GM18526 (cell line): Measurements from ENCODE around the gene RUFY4.

Source experiments
- POLR2A ChIP-seq: IDR thresholded peaks from 3 replicates; pipeline ENCODE4 v1.6.1; 2011; ENCODE audit not compliant: insufficient read length; ENCODE audit errors: extremely low read depth

The RUFY4 gene

GRCh38 chr2:218041302-218042168 lies 27.5 kb upstream of the RUFY4 start:
- no peak for TF ChIP-seq POLR2A

GRCh38 chr2:218043100-218043499 lies 26.0 kb upstream of the RUFY4 start:
- TF ChIP-seq POLR2A: no peak

- no peak for TF ChIP-seq POLR2A
These were observed 25.3 kb upstream of the RUFY4 start for GRCh38 chr2:218043701-218044109.

DNA sequence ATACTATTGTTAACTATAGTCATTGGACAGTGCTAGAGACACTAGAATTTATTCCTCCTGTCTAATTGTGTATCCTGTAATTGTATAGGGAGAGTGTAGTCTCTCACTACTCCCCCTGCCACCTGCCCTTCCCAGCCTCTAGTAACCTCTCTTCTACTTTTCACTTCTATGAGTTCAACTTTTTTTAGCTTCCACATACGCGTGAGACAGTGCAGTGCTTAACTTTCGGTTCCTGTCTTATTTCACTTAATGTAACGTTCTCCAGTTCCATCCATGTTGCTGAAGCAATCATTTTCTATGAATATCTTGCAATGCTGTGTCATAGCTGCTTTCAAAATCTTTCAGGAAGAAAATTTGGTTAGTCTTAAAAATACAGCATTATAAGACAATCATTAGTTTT lies 22.8 kb upstream of the RUFY4 start:
- TF ChIP-seq POLR2A: no peak

DNA sequence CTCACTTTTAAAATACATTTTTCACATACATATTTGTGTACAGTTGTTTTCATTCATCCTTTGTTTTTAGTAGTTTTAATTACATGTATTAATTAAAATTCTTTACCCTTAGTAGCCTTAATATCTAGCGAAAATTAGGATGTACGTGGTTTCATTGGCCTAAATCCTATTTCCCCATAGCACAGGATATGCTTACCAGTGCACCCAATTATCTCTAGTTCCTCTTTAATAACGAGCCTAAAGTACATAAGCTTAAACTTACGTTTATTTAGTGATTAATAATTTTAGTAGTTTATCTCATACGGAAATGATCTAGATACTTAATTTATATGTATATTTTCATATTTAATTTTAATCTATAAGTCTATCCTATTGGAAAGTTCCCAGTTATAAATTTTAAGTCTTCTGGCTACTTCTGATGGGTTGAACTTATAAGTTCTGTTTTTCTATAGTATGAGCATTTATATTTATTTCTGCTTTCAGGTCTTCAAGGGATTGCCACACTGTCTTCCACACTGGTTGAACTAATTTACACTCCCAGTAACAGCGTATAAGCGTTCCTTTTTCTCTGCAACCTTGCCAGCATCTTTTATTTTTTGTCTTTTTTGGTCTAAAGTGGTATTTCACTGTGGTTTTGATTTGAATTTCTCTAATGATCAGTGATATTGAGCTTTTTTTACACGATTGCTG lies 21.4 kb upstream of the RUFY4 start:
- no peak for TF ChIP-seq POLR2A

DNA sequence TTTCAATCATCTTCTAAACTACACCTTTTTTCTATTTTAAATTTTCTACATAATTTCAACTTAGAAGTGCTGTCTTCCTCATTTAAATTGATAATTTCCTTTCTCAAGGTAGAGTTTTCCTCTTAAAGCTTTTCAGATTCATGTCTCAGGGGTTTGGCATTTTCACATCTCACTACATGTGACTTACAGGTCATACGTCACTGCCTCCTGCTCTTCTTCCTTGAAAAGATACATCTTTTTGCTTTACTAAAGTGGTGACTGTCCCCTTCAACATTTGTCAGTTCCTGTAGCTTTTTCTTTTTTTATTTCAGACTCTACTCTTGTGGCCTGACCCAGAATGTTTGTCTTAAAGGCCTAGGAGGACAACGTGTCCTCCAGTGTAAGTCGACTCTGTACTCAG lies 17.1 kb upstream of the RUFY4 start:
- no peak for TF ChIP-seq POLR2A

DNA sequence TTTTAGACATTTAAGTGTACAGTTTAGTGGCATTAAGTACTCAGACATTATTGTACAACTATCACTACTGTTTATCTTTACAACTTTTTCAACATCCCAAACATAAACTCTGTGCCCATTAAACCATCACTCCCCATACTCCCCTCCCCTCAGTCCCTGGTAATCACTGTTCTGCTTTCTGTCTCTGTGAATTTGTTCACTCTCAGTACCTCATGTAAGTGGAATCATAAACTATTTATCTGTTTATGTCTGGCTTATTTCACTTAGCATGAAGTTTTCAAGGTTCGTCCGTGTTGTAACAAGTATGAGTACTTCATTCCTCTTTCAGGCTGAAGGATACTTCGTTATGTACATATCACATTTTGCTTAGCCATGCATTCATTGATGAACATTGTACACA lies 9.8 kb upstream of the RUFY4 start:
- no peak for TF ChIP-seq POLR2A

DNA sequence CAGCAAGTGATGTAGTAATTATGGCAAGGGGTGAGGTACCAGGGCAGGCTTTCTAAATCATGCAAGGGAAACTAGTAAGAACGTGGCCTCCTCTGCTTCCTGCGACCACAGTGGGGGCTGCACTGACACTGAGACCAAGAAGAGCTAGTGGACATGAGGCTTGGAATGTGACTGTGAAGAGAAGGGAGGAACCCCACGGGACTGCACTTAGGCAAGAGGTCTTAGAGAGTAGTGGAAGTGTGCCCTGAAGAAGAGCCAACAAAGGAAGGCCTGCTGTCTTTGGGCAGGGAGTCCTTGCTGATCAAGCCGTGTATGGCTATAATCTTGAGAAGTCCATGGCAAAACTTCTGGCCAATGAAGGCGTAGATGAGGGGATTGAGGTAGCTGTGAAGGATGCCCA lies 8.9 kb upstream of the RUFY4 start:
- TF ChIP-seq POLR2A: no peak

GRCh38 chr2:218060950-218061660 lies 7.9 kb upstream of the RUFY4 start:
- no peak for TF ChIP-seq POLR2A

- TF ChIP-seq POLR2A: no peak
These were observed 5.6 kb upstream of the RUFY4 start for GRCh38 chr2:218063486-218063885.

DNA sequence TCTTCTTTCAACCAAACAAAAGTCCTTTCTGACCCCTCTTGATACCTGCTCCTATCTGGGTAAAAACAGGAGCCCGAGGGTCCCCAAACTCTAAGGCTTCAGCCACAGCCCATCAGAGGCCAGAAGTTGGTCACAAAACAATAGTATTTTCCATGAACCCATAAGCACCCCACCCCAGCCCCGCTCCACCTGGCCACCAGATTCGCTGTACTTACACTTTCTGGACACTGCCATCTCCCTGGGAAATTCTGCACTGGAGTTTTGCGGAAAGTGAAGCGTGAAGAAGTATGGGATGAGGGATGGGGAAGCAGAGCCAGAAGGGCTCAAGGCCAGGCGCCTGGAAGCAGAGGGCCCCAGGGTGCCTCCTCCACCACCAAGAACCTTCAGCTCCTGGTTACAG lies 5.2 kb upstream of the RUFY4 start:
- no peak for TF ChIP-seq POLR2A

DNA sequence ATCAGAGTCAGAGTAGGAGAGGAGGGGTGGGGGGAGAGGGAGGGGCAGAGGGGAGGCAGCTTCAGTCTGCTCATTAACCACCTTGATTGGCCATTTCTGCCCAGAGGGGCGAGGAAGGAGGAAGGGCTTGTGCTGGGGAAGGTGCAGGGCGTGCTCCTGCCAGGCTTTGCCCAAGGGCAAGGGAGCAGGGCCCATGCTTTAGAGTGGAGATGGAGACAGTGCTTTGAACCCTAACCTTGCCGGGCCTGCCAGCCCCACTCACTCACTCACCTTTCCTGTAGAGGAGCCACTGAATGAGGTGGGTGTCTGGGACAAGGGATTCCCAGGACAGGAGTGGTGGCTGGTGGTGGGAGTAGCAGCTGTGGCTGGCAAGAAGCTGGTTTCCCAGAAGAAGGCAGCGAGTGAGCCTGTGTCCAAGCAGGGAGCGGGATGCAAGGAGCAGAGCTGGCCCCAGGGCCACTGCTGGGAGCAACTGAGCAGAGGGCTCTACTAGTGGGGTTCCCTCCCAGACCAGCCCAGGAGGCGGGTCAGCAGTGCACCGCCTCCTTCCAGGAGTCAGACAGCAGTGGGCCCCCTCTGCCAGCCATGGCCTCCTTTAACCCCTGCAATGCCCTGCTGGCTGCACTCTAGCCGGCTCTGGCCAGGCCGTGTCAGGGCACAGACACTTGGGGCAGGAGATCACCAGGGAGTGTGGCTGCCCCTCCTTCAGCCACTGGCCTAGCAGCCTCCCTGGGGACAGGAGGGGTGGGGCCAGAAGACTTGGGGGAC lies 3.6 kb upstream of the RUFY4 start:
- TF ChIP-seq POLR2A: no peak

- no peak for TF ChIP-seq POLR2A
These were observed 2.0 kb upstream of the RUFY4 start for GRCh38 chr2:218066926-218067515.

DNA sequence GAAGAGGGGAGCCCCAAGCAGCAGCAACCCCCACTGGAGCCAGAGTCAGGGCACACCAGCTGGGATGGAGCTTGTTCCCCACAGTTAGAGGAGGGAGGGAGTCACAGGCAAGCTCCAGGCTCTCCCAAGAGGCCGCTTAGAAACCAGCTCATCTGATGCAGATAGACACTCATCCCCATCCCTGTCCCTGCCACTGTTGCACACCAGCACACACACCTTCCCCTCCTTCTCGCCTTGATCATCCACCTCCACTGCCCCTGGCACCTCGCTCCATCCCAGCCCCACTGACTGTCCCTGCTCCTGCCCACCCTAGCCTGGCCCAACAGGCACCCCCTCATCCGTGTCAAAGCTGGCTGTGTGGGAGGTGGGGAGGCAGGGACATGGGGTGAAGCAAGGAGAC lies 1.5 kb upstream of the RUFY4 start:
- no peak for TF ChIP-seq POLR2A
